ENCODE measurements around the gene SMAD4.

GRCh38 chr18:51013259-51013658 is 16.8 kb upstream of the SMAD4 start:
- TF ChIP-seq IRF2 (CRISPR knock-in tag; IDR thresholded peaks at IDR 0.05; ENCODE audit: borderline replicate concordance, low read depth) (no peak), RELA (CRISPR knock-in tag; IDR thresholded peaks at IDR 0.05; ENCODE audit: borderline replicate concordance) (no peak), MLX (CRISPR knock-in tag; IDR thresholded peaks at IDR 0.05) (no peak)
- TF ChIP-seq, protein P1, sequence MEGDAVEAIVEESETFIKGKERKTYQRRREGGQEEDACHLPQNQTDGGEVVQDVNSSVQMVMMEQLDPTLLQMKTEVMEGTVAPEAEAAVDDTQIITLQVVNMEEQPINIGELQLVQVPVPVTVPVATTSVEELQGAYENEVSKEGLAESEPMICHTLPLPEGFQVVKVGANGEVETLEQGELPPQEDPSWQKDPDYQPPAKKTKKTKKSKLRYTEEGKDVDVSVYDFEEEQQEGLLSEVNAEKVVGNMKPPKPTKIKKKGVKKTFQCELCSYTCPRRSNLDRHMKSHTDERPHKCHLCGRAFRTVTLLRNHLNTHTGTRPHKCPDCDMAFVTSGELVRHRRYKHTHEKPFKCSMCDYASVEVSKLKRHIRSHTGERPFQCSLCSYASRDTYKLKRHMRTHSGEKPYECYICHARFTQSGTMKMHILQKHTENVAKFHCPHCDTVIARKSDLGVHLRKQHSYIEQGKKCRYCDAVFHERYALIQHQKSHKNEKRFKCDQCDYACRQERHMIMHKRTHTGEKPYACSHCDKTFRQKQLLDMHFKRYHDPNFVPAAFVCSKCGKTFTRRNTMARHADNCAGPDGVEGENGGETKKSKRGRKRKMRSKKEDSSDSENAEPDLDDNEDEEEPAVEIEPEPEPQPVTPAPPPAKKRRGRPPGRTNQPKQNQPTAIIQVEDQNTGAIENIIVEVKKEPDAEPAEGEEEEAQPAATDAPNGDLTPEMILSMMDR (IDR thresholded peaks at IDR 0.05) = no peak
- TF ChIP-seq, protein P2, sequence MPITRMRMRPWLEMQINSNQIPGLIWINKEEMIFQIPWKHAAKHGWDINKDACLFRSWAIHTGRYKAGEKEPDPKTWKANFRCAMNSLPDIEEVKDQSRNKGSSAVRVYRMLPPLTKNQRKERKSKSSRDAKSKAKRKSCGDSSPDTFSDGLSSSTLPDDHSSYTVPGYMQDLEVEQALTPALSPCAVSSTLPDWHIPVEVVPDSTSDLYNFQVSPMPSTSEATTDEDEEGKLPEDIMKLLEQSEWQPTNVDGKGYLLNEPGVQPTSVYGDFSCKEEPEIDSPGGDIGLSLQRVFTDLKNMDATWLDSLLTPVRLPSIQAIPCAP (CRISPR knock-in tag; IDR thresholded peaks at IDR 0.05) = no peak

Data from WTC11 (cell line).